Stimulated activated CD4-positive, alpha-beta T cell treated with anti-CD3 and anti-CD28 coated beads, Interleukin-12 subunit alpha, Interleukin-12 subunit beta, amount 100 ng/mL, for 24 hours (primary cell): ENCODE data around the gene EIF4B.

Experiments
- DNase-seq, 2 experiments: peaks; one replicate each; pipeline ENCODE4 v3.0.0-alpha.2; 2020; ENCODE audit warnings: low read depth in 2 of 2

Gene EIF4B

GRCh38 chr12:53068811-53069585, 62.7 kb downstream of the EIF4B start:
- no peak for DNase-seq

DNA sequence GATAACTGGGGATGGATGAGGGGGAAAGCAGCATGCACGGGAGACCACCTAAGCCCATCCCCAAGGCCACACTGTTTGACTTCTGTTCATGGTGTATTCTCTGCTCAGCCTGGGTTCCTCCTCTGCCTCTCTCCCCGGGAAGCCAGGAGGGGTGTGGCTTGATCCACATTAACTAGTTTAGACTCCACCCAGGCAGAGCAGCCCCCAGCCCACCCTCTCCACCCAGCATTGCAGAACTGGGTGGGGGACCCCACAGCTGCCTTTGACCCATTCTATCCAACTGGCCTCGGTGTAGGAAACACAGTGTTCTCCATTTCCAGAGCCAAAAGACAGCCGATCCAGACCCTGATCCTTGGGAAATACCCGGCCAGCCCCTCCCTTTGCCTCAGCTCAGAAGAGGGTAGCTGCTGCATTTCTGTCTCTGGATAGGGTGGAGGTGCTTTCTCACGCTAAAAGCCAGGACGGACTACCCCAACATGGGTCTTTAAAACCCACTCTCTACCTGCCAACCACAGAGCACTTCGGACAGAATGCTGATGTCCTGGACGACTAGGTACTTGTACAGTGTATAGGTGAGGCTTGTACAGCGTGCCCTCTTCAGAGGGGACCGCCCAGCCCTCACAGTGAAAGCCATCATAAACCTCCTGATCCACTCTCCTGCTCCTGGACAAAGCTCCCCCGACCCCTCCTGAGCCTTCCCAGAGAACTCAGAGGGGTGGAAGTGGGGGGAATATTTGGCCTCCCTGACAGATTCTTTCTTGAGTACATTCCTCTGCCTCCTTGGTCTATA, 63.6 kb downstream of the EIF4B start:
- no peak for DNase-seq

DNA sequence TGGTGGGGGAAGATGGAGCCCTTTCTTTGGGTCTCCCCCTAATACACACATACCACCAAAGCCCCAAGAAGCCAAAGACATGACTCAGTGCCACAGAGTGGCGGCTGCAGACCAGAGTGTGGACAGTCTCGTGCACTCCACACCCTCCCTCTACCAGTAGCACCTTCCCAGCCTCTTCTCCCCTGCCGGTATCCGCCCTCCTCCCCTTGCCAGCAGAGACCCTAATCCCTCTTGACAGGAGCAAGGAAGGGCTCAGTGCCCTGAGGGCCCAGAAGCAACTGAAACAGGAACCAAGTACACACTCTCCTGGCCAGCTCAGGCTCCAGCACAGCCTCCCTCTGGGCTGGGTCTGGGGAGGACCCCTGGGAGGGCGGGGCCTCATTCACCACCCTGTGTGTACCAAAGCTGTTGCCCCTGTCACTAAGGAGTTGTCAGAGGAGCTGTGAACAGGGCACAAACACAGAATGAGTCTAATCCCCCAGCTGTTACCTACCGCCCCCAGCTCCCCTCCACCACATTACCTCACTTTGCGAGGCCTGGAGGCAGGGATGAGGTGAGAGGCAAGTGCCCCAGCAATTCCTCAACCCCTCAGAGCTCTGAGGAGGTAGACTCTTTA, 64.7 kb downstream of the EIF4B start:
- no peak for DNase-seq

GRCh38 chr12:53071591-53072551, 65.6 kb downstream of the EIF4B start:
- DNase-seq = no peak

GRCh38 chr12:53073881-53074280, 67.6 kb downstream of the EIF4B start:
- DNase-seq = no peak

DNA sequence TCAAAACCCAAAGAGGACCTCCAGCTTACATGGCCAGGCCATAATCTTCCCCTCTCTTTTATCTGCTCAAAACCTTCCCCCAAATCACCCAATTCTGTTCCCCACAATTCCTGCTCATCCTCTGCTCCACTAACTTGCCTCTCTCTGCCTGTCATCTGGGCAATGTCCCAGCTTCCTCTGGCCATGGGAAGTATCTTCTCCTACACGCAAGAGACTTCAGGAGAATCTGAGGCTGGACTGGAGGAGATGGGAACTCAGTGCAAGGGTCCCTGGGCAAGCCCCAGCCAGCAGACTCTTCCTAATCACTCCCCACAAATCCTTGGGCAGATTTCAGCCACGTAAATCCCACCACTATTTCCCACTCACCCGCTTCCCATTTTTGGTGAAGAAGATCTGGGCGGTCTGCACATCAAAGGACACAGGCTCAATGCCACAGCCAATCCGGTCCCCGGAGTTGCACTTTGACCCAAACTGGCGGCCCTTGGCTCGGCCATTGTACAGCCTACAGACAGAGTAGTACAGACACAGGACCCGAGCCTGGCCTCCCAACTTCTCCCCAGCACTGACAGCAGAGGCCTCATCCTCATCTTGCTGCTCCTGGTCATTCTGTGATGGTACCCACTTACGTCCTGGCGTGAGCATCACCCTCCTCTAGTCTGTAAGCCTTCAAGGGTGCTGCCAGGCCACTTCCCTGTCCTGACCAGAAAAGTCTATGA, 68.2 kb downstream of the EIF4B start:
- DNase-seq = no peak

- DNase-seq = no peak
Observed at GRCh38 chr12:53074999-53075370, 68.7 kb downstream of the EIF4B start.

GRCh38 chr12:53076461-53076860, 70.2 kb downstream of the EIF4B start:
- DNase-seq = no peak

DNA sequence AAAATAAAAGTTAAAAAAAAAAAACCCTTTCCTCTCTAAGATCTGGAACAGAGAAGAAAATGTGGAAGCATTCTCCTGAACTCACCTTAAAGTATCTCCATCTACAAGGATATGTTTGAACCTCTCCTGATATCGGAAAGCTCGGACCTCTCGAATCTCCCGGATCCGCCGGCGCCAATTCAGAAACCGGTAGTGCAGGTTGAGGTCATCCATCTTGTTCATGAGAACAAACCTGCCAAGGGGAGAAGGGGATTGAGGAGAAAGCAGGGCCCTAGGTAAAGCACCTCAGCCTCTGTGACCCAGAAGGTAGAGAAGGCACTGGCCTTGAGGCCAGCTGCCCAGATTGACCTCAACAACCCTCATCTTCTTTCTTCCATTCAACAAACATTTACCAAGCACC, 70.8 kb downstream of the EIF4B start:
- no peak for DNase-seq

- no peak for DNase-seq
Observed at GRCh38 chr12:53078425-53079225, 72.4 kb downstream of the EIF4B start.

DNA sequence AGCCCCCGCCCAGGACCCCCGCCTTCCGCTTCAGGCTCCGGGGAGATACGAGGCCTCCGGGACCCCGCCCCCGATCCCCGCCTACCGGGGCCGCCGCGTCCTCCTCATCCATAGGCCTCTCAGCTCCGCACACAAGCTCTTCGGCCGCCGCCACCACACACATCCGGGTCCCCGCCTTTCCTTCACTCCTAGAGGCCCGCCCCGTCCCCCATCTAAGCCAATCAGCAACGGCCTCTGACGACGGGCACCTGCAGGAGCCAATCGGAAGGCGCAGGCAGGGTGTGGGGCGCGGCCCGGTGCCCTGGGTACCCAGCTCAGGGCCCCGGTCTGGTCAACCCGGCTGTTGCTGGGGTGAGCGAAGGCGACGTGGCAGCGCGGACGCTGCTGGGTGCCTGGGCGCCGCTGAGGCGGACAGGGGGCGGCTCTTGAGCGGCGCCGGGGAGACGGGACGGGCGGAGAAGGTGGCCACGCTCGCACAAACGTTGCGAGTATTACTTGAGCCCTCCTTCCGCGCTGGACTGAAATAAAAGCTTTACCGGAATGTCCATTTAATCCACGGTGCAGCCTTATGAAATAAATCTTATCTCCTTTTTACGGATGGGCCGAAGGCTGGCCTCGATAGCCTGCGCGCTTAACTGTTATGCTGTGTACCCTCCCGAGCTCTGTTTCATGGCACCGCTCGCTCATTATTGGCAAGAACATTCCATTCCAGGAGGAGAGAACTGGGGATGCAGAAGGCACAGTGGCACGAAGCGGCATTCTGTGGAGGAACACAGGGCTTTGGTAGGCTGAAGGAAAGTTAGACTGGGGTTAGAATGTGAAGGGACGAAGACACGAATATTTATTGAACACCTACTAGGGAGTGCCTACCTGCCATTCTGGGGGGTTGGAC, 73.2 kb downstream of the EIF4B start, which contains the start of gene SPRYD3:
Gene SPRYD3 (minus strand): TSS at position 165 of the 892 bp plus-strand sequence. CDS start 57 bp downstream, at position 108.
- peak; percentile 93 to 95 for DNase-seq

- DNase-seq = no peak
Observed at GRCh38 chr12:53082637-53083175, 76.5 kb downstream of the EIF4B start.

GRCh38 chr12:53086361-53086760, 80.1 kb downstream of the EIF4B start:
- DNase-seq = no peak

- no peak for DNase-seq
Observed at GRCh38 chr12:53090105-53090504, 83.8 kb downstream of the EIF4B start.

GRCh38 chr12:53090554-53090953, 84.3 kb downstream of the EIF4B start:
- DNase-seq = no peak

- no peak for DNase-seq
Observed at GRCh38 chr12:53091756-53092155, 85.5 kb downstream of the EIF4B start.
